ENCODE measurements around the gene RAB44. TPM values are rescaled to one million over a fixed set of nuclear protein-coding genes. Genes with fewer than 3 reads are reported as not detected.

The RAB44 gene
- total and polyA plus RNA-seq, 9 of the 15 experiments (the other 6 are each of a cell fraction or from before 2014, with no cell fraction given): not detected

GRCh38 chr6:36755435-36756348, 58.1 kb downstream of the RAB44 start (continued):
- TF ChIP-seq ZBTB11 (CRISPR knock-in tag; IDR thresholded peaks at IDR 0.05) (no peak), ZNF592 (IDR thresholded peaks at IDR 0.05) (no peak), ARID1B (IDR thresholded peaks at IDR 0.05) (0 out of 2 replicates have a peak, but pooled peaks have one; percentile 30), TCF7 (IDR thresholded peaks at IDR 0.05; ENCODE audit: borderline replicate concordance) (no peak), WHSC1 (IDR thresholded peaks at IDR 0.05; ENCODE audit: low read length) (no peak), ZC3H4 (CRISPR knock-in tag; IDR thresholded peaks at IDR 0.05; ENCODE audit: borderline replicate concordance) (no peak), FOXA3 (CRISPR knock-in tag; conservative IDR thresholded peaks at IDR 0.05 in 1 of 2, IDR thresholded peaks at IDR 0.05 in 1 of 2) (no peak), NFE2 (IDR thresholded peaks at IDR 0.05; ENCODE audit: low read depth) (peak; percentile 46; the same call in 1 of the 2 replicates)
- TF ChIP-seq, protein P1, sequence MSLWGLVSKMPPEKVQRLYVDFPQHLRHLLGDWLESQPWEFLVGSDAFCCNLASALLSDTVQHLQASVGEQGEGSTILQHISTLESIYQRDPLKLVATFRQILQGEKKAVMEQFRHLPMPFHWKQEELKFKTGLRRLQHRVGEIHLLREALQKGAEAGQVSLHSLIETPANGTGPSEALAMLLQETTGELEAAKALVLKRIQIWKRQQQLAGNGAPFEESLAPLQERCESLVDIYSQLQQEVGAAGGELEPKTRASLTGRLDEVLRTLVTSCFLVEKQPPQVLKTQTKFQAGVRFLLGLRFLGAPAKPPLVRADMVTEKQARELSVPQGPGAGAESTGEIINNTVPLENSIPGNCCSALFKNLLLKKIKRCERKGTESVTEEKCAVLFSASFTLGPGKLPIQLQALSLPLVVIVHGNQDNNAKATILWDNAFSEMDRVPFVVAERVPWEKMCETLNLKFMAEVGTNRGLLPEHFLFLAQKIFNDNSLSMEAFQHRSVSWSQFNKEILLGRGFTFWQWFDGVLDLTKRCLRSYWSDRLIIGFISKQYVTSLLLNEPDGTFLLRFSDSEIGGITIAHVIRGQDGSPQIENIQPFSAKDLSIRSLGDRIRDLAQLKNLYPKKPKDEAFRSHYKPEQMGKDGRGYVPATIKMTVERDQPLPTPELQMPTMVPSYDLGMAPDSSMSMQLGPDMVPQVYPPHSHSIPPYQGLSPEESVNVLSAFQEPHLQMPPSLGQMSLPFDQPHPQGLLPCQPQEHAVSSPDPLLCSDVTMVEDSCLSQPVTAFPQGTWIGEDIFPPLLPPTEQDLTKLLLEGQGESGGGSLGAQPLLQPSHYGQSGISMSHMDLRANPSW (CRISPR knock-in tag; IDR thresholded peaks at IDR 0.05): no peak
- TF ChIP-seq, protein P2, sequence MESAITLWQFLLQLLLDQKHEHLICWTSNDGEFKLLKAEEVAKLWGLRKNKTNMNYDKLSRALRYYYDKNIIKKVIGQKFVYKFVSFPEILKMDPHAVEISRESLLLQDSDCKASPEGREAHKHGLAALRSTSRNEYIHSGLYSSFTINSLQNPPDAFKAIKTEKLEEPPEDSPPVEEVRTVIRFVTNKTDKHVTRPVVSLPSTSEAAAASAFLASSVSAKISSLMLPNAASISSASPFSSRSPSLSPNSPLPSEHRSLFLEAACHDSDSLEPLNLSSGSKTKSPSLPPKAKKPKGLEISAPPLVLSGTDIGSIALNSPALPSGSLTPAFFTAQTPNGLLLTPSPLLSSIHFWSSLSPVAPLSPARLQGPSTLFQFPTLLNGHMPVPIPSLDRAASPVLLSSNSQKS (CRISPR knock-in tag; IDR thresholded peaks at IDR 0.05): no peak
- TF ChIP-seq, protein P3, sequence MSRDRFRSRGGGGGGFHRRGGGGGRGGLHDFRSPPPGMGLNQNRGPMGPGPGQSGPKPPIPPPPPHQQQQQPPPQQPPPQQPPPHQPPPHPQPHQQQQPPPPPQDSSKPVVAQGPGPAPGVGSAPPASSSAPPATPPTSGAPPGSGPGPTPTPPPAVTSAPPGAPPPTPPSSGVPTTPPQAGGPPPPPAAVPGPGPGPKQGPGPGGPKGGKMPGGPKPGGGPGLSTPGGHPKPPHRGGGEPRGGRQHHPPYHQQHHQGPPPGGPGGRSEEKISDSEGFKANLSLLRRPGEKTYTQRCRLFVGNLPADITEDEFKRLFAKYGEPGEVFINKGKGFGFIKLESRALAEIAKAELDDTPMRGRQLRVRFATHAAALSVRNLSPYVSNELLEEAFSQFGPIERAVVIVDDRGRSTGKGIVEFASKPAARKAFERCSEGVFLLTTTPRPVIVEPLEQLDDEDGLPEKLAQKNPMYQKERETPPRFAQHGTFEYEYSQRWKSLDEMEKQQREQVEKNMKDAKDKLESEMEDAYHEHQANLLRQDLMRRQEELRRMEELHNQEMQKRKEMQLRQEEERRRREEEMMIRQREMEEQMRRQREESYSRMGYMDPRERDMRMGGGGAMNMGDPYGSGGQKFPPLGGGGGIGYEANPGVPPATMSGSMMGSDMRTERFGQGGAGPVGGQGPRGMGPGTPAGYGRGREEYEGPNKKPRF (IDR thresholded peaks at IDR 0.05; ENCODE audit: low read depth, low read length): no peak

All from K562 (cell line).